CD4-positive, alpha-beta T cell treated with Interleukin-17A for 4 hours (primary cell): ENCODE results near the gene OR1J1.

ENCODE experiments used
- DNase-seq: peaks from one replicate; pipeline ENCODE4 v3.0.0-alpha.2; 2020; ENCODE audit warnings: mixed read lengths

Gene OR1J1

GRCh38 chr9:122477826-122478225 is at the start of gene OR1J1:
Gene OR1J1 (minus strand): TSS chr9:122477926. CDS start chr9:122477926, 0 bp downstream.
- DNase-seq = no peak

- no peak for DNase-seq
Observed at GRCh38 chr9:122527193-122527592, 49.5 kb upstream of the OR1J1 start, which contains the start of gene OR1N1. Gene OR1N1 (minus strand): TSS chr9:122527293. CDS start chr9:122527293, 0 bp downstream.

- DNase-seq = no peak
Observed at GRCh38 chr9:122526602-122527001, 48.9 kb upstream of the OR1J1 start.

GRCh38 chr9:122519376-122519775 is 41.6 kb upstream of the OR1J1 start:
- DNase-seq = no peak

- no peak for DNase-seq
Observed at GRCh38 chr9:122518841-122519240, 41.1 kb upstream of the OR1J1 start, which contains the start of gene OR1J4. Gene OR1J4 (plus strand): TSS chr9:122519141. CDS start chr9:122519141, 0 bp downstream.

- DNase-seq = no peak
Observed at GRCh38 chr9:122518226-122518625, 40.5 kb upstream of the OR1J1 start.

GRCh38 chr9:122510502-122510901 is 32.8 kb upstream of the OR1J1 start, which contains the start of gene OR1J2:
Gene OR1J2 (plus strand): TSS chr9:122510802. CDS start chr9:122510802, 0 bp downstream.
- DNase-seq = no peak

GRCh38 chr9:122506964-122507363 is 29.2 kb upstream of the OR1J1 start:
- DNase-seq = no peak

- DNase-seq = no peak
Observed at GRCh38 chr9:122498883-122499288, 21.2 kb upstream of the OR1J1 start.

- no peak for DNase-seq
Observed at GRCh38 chr9:122479062-122479461, 1.3 kb upstream of the OR1J1 start.

GRCh38 chr9:122477346-122477745 is 380 bp downstream of the OR1J1 start:
- DNase-seq = no peak

- DNase-seq = no peak
Observed at GRCh38 chr9:122475717-122476116, 2.0 kb downstream of the OR1J1 start.

GRCh38 chr9:122474561-122474960 is 3.2 kb downstream of the OR1J1 start:
- DNase-seq = no peak

GRCh38 chr9:122468735-122469134 is 9.0 kb downstream of the OR1J1 start:
- no peak for DNase-seq

GRCh38 chr9:122466456-122466855 is 11.3 kb downstream of the OR1J1 start:
- DNase-seq = no peak

- DNase-seq = peak; percentile 72
Observed at GRCh38 chr9:122464633-122465567, 12.8 kb downstream of the OR1J1 start.

- DNase-seq = peak; percentile 17
Observed at GRCh38 chr9:122463828-122464632, 13.7 kb downstream of the OR1J1 start.

GRCh38 chr9:122457787-122458186 is 19.9 kb downstream of the OR1J1 start:
- DNase-seq = no peak

- no peak for DNase-seq
Observed at GRCh38 chr9:122456123-122456522, 21.6 kb downstream of the OR1J1 start.

- no peak for DNase-seq
Observed at GRCh38 chr9:122453677-122454135, 24.0 kb downstream of the OR1J1 start.

- no peak for DNase-seq
Observed at GRCh38 chr9:122446819-122447484, 30.8 kb downstream of the OR1J1 start.

GRCh38 chr9:122445155-122445749 is 32.5 kb downstream of the OR1J1 start:
- no peak for DNase-seq
